Large intestine (tissue), 3 donors: ENCODE results near the gene ABCC3. TPM values are rescaled to one million over a fixed set of nuclear protein-coding genes. Genes with fewer than 3 reads are reported as not detected.

Experiments
- DNase-seq, 2 donors: peaks; one replicate each; pipeline versions ENCODE4 v3.0.0 to v3.0.0-alpha.2; 2013
- H3K27ac ChIP-seq: one replicate; pipeline ENCODE4 v1.5.1; 2013; ENCODE audit warnings: low read length
- H3K27me3 ChIP-seq: 2 replicates; pipeline ENCODE4 v1.6.1; 2013; ENCODE audit warnings: low read length; ENCODE audit not compliant: control insufficient read depth, insufficient read depth
- H3K36me3 ChIP-seq: 2 replicates; pipeline ENCODE4 v1.6.1; 2013; ENCODE audit warnings: low read length; ENCODE audit not compliant: control insufficient read depth, insufficient read depth
- H3K4me1 ChIP-seq: one replicate; pipeline ENCODE4 v1.6.1; 2013; ENCODE audit warnings: low read length; ENCODE audit not compliant: control insufficient read depth, insufficient read depth
- H3K4me3 ChIP-seq: one replicate; pipeline ENCODE4 v1.5.1; 2013; ENCODE audit warnings: low read length
- H3K9me3 ChIP-seq: one replicate; pipeline ENCODE4 v1.6.1; 2013; ENCODE audit warnings: mild to moderate bottlenecking, low read depth, low read length, moderate library complexity; ENCODE audit not compliant: control insufficient read depth
- whole genome bisulfite sequencing: methylation state at CpG from one replicate; pipeline ENCODE4 v1.1.5; 2013; ENCODE audit warnings: low lambda C conversion rate; ENCODE audit not compliant: insufficient coverage; 5-methylcytosine and 5-hydroxymethylcytosine counted together
- polyA plus RNA-seq: library from polyadenylated mRNA; unstranded; fragments of 120-200 nt; gene quantifications from one replicate; pipeline ENCODE4 v1.2.1, GENCODE V29; 2013

The ABCC3 gene
- polyA plus RNA-seq, 1 donor: 53.7 TPM

GRCh38 chr17:50635982-50636803, 1.5 kb downstream of the ABCC3 start:
- Histone ChIP-seq H3K4me3 (no peak overlapping the region), H3K36me3 (no peaks in the 10 kb centered on the region), H3K27ac (peak overlapping the region; percentile 8), H3K4me1 (peaks cover 54% of the 10 kb centered on the region), H3K9me3 (peaks cover 3% of the 10 kb centered on the region), H3K27me3 (peaks cover 18% of the 10 kb centered on the region)
- 80% methylated on average over 1 of the region's 9 CpGs for WGBS
- DNase-seq: peak in 1 of 2 donors; percentile 66

GRCh38 chr17:50636804-50637195, 2.1 kb downstream of the ABCC3 start:
- H3K9me3 ChIP-seq: peaks cover 3% of the 10 kb centered on the region
- 100% methylated on average over 1 of the region's 7 CpGs for WGBS
- H3K4me3 ChIP-seq: no peak overlapping the region
- no peak for DNase-seq
- H3K27me3 ChIP-seq: peaks cover 18% of the 10 kb centered on the region
- H3K27ac ChIP-seq: no peak overlapping the region
- no peaks in the 10 kb centered on the region for H3K36me3 ChIP-seq
- peaks cover 57% of the 10 kb centered on the region for H3K4me1 ChIP-seq

- whole genome bisulfite sequencing: no CpG with 5 or more reads among the region's 7 CpGs
- H3K36me3 ChIP-seq: no peaks in the 10 kb centered on the region
- peak overlapping the region; percentile 32 for H3K27ac ChIP-seq
- H3K27me3 ChIP-seq: peaks cover 18% of the 10 kb centered on the region
- H3K9me3 ChIP-seq: peaks cover 3% of the 10 kb centered on the region
- peak in 1 of 2 donors; percentile 68 for DNase-seq
- H3K4me1 ChIP-seq: peaks cover 67% of the 10 kb centered on the region
- no peak overlapping the region for H3K4me3 ChIP-seq
These were observed 3.3 kb downstream of the ABCC3 start for GRCh38 chr17:50637829-50638605.

- WGBS: no CpG with 5 or more reads among the region's 2 CpGs
- DNase-seq: no peak
- no peak overlapping the region for H3K4me3 ChIP-seq
- H3K4me1 ChIP-seq: peaks cover 73% of the 10 kb centered on the region
- H3K27me3 ChIP-seq: peaks cover 17% of the 10 kb centered on the region
- H3K36me3 ChIP-seq: no peaks in the 10 kb centered on the region
- peaks cover 3% of the 10 kb centered on the region for H3K9me3 ChIP-seq
- peak overlapping the region; percentile 32 for H3K27ac ChIP-seq
These were observed 3.9 kb downstream of the ABCC3 start for GRCh38 chr17:50638606-50638965.

GRCh38 chr17:50638966-50639713, 4.5 kb downstream of the ABCC3 start:
- DNase-seq: peak; percentile 60 to 77
- WGBS: no CpG with 5 or more reads among the region's 9 CpGs
- Histone ChIP-seq H3K9me3 (peaks cover 3% of the 10 kb centered on the region), H3K4me3 (no peak overlapping the region), H3K4me1 (peaks cover 71% of the 10 kb centered on the region), H3K27me3 (peaks cover 11% of the 10 kb centered on the region), H3K27ac (peak overlapping the region; percentile 1), H3K36me3 (no peaks in the 10 kb centered on the region)

GRCh38 chr17:50640686-50641351, 6.1 kb downstream of the ABCC3 start:
- H3K27ac ChIP-seq: peak overlapping the region; percentile 19
- no peaks in the 10 kb centered on the region for H3K9me3 ChIP-seq
- peaks cover 67% of the 10 kb centered on the region for H3K4me1 ChIP-seq
- WGBS: no CpG with 5 or more reads among the region's 12 CpGs
- DNase-seq: peak; percentile 52 to 73
- no peaks in the 10 kb centered on the region for H3K27me3 ChIP-seq
- H3K4me3 ChIP-seq: no peak overlapping the region
- H3K36me3 ChIP-seq: no peaks in the 10 kb centered on the region

- no peak overlapping the region for H3K4me3 ChIP-seq
- H3K4me1 ChIP-seq: peaks cover 62% of the 10 kb centered on the region
- H3K9me3 ChIP-seq: no peaks in the 10 kb centered on the region
- peak overlapping the region; percentile 19 for H3K27ac ChIP-seq
- no peaks in the 10 kb centered on the region for H3K36me3 ChIP-seq
- no peak for DNase-seq
- WGBS: no CpG with 5 or more reads among the region's 3 CpGs
- H3K27me3 ChIP-seq: no peaks in the 10 kb centered on the region
These were observed 6.7 kb downstream of the ABCC3 start for GRCh38 chr17:50641357-50641756.

GRCh38 chr17:50642071-50642721, 7.5 kb downstream of the ABCC3 start:
- no peak overlapping the region for H3K27ac ChIP-seq
- no peaks in the 10 kb centered on the region for H3K36me3 ChIP-seq
- WGBS: 100% methylated on average over 1 of the region's 15 CpGs
- H3K4me1 ChIP-seq: peaks cover 55% of the 10 kb centered on the region
- H3K4me3 ChIP-seq: no peak overlapping the region
- DNase-seq: no peak
- no peaks in the 10 kb centered on the region for H3K27me3 ChIP-seq
- no peaks in the 10 kb centered on the region for H3K9me3 ChIP-seq

GRCh38 chr17:50642722-50643656, 8.3 kb downstream of the ABCC3 start:
- Histone ChIP-seq H3K4me1 (peaks cover 47% of the 10 kb centered on the region), H3K27me3 (no peaks in the 10 kb centered on the region), H3K9me3 (no peaks in the 10 kb centered on the region), H3K4me3 (no peak overlapping the region), H3K27ac (no peak overlapping the region), H3K36me3 (no peaks in the 10 kb centered on the region)
- DNase-seq: no peak
- no CpG with 5 or more reads among the region's 10 CpGs for WGBS
